ENCODE results near the gene DMRT3. TPM values are rescaled to one million over a fixed set of nuclear protein-coding genes. Genes with fewer than 3 reads are reported as not detected.

The DMRT3 gene
- total and polyA plus RNA-seq, 2 experiments from 2014 or later, result 0.28 TPM; not detected in 1

GRCh38 chr9:980640-981039 is 4.2 kb downstream of the DMRT3 start:
- Histone ChIP-seq H2AFZ (no peak overlapping the region), H3K27ac (no peak overlapping the region), H3K4me2 (no peak overlapping the region), H3K4me1 (ENCODE audit: insufficient read depth) (peaks cover 9% of the 10 kb centered on the region), H4K20me1 (ENCODE audit: insufficient read depth, poor library complexity, severe bottlenecking) (no peaks in the 10 kb centered on the region), H3K4me3 (no peak overlapping the region), H3K9me2 (replicated peaks; ENCODE audit: insufficient read depth) (no peaks in the 10 kb centered on the region), H3K27me3 (peaks cover 98% of the 10 kb centered on the region), H3K79me2 (no peaks in the 10 kb centered on the region), H3K36me3 (replicated peaks; ENCODE audit: insufficient read depth, low read depth) (no peaks in the 10 kb centered on the region), H3K9me3 (ENCODE audit: low read depth) (no peaks in the 10 kb centered on the region)
- TF ChIP-seq CTCF (IDR thresholded peaks at IDR 0.05; ENCODE audit: poor library complexity) (no peak), EZH2 (IDR thresholded peaks at IDR 0.05; ENCODE audit: borderline replicate concordance) (no peak), EZH2phosphoT487 (IDR thresholded peaks at IDR 0.05; ENCODE audit: low read depth, severe bottlenecking, unreplicated experiment) (no peak)
- no peak for DNase-seq (ENCODE audit: low spot score)
- 50% methylated on average over 4 of the region's 4 CpGs for WGBS (ENCODE audit: low lambda C conversion rate, missing lambda C conversion rate)

- no peak overlapping the region for H3K4me3 ChIP-seq
- peaks cover 98% of the 10 kb centered on the region for H3K27me3 ChIP-seq
- H3K27ac ChIP-seq, result no peak overlapping the region
- TF ChIP-seq EZH2phosphoT487 (IDR thresholded peaks at IDR 0.05; ENCODE audit: low read depth, severe bottlenecking, unreplicated experiment) (no peak), EZH2 (IDR thresholded peaks at IDR 0.05; ENCODE audit: borderline replicate concordance) (no peak), CTCF (IDR thresholded peaks at IDR 0.05; ENCODE audit: poor library complexity) (no peak)
- peaks cover 4% of the 10 kb centered on the region for H3K4me1 ChIP-seq (ENCODE audit: insufficient read depth)
- H3K36me3 ChIP-seq (replicated peaks; ENCODE audit: insufficient read depth, low read depth), result no peaks in the 10 kb centered on the region
- H3K9me2 ChIP-seq (replicated peaks; ENCODE audit: insufficient read depth), result no peaks in the 10 kb centered on the region
- H3K4me2 ChIP-seq, result no peak overlapping the region
- no peaks in the 10 kb centered on the region for H4K20me1 ChIP-seq (ENCODE audit: insufficient read depth, poor library complexity, severe bottlenecking)
- H2AFZ ChIP-seq, result no peak overlapping the region
- no peak for DNase-seq (ENCODE audit: low spot score)
- WGBS (ENCODE audit: low lambda C conversion rate, missing lambda C conversion rate), result 19% methylated on average over 16 of the region's 16 CpGs
- no peaks in the 10 kb centered on the region for H3K9me3 ChIP-seq (ENCODE audit: low read depth)
- no peaks in the 10 kb centered on the region for H3K79me2 ChIP-seq
Observed at GRCh38 chr9:981491-981898, 5.0 kb downstream of the DMRT3 start.

GRCh38 chr9:982394-983230 is 6.2 kb downstream of the DMRT3 start:
- Histone ChIP-seq H3K79me2 (no peaks in the 10 kb centered on the region), H3K27ac (no peak overlapping the region), H3K9me2 (replicated peaks; ENCODE audit: insufficient read depth) (no peaks in the 10 kb centered on the region), H3K4me3 (no peak overlapping the region), H2AFZ (no peak overlapping the region), H3K4me1 (ENCODE audit: insufficient read depth) (no peaks in the 10 kb centered on the region), H3K36me3 (replicated peaks; ENCODE audit: insufficient read depth, low read depth) (no peaks in the 10 kb centered on the region), H3K9me3 (ENCODE audit: low read depth) (no peaks in the 10 kb centered on the region), H3K27me3 (peaks cover 100% of the 10 kb centered on the region), H4K20me1 (ENCODE audit: insufficient read depth, poor library complexity, severe bottlenecking) (no peaks in the 10 kb centered on the region), H3K4me2 (no peak overlapping the region)
- no peak for DNase-seq (ENCODE audit: low spot score)
- TF ChIP-seq CTCF (IDR thresholded peaks at IDR 0.05; ENCODE audit: poor library complexity) (no peak), EZH2 (IDR thresholded peaks at IDR 0.05; ENCODE audit: borderline replicate concordance) (no peak), EZH2phosphoT487 (IDR thresholded peaks at IDR 0.05; ENCODE audit: low read depth, severe bottlenecking, unreplicated experiment) (no peak)
- 73% methylated on average over 15 of the region's 15 CpGs for WGBS (ENCODE audit: low lambda C conversion rate, missing lambda C conversion rate)
